HG03575 (cell line): ENCODE results near the gene C1D.
"Not testable (repeated sequence)": the region's sequence is repeated elsewhere in the genome, so short reads cannot be mapped to it uniquely, and the experiment has no call there.

Source experiments
- ATAC-seq: cut with Tn5 transposase; IDR thresholded peaks from one replicate; pipeline ENCODE4 v1.9.1; 2021; ENCODE audit not compliant: unreplicated experiment, insufficient number of reproducible peaks, low FRiP score; ENCODE audit errors: extremely low read depth

C1D gene

DNA sequence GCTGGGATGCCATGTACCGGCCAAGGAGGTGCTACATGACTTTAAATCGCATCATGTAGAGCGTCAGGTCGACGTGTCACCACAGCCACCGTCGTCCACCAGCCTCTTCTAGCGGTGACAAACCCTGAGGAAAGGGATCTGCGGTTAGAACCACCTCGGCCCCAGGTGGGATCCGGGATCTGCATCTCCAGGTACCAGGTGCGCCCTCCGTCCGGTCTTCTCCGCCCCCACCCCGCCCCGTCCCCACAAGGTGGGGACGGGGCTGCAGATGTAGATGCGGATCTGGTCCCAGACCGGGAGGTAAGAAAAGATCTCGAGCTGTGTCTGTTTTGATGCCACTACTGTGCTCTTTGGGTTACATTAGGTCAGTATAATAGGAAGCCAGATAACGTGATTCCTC is 38.4 kb downstream of the C1D start:
- no peak for ATAC-seq

DNA sequence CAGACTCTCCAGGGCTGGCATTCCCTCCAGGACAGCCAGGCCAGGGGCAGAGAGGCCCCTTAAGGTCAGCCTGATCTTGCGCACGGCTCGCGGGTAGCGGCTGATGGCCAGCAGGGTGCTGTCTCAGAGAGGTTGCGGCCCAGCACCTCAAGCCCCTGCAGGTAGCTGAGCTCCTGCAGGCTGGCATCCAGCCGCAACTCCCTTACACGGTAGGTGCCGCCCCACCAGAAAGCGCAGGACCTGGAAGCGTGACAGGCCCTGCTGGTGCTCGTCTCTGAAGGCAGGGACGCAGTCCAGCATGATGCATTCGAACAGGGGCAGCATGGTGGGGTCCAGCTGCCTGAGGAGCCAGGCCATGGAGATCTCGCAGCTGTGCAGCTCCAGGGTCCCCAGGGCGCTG is 38.9 kb downstream of the C1D start:
- ATAC-seq = no peak

DNA sequence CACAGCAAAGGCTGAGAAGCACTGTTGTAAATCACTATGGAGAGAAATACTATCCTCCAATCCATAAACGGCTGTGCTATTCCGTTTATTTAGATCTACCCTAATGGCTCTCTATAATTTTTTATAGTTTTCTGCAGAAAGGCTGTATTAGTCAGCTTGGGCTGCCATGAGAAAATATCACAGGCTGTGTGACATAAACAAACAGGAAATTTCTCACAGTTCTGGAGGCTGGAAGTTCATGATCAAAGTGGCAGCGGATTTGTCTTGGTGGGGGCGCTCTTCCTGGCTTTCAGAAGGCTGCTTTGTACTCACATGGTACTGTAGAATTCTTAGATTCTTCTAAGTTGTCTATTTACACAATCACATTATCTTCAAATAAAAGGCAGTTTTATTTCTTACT is 44.1 kb downstream of the C1D start:
- no peak for ATAC-seq

DNA sequence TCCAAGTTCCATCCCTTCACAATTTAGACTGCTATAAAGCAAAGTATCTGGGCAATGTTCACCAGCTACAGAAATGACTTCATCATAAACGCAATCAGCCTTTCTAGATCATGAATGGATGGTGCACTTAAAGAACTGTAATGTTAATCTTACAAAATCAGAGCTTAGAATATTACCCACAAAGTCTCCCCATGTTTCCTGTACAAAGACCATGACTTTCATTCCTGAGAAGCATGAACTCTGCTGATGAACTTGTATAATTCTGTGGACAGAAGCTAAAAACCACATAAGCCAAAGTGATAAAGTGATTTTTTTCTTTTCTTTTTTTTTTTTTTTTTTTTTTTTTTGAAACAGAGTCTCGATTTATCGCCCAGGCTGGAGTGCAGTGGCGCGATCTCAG is 53.3 kb downstream of the C1D start:
- ATAC-seq = no peak

DNA sequence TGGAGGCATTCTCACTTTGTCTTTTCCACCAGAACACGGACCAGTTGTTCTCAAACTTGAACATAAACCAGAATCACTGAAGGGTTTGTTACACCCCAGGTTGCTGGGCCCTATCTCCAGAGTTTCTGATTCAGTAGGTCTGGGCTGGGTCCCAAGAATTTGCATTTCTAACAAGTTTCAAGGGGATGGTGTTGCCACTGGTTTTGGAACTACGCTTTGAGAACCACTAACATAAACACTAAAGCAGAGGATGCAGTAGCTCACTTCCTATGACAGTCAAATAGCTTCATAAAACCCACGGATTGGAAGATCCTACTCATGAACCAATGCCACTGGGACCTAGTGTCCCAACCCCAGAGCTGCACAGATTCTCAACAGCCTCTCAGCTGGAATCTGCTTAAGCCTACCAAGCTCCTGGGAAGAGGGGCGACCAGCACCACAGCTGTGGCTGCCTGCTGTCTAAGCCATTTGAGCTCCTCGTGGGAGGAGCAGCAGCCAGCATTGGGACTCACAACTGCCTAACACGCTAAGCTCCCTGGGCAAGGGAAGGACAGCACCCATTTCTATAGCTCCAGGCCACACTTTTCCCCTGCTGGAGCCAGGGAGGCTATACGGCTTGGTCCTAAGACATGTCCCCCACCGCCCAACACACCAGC is 62.5 kb downstream of the C1D start:
- ATAC-seq = no peak

DNA sequence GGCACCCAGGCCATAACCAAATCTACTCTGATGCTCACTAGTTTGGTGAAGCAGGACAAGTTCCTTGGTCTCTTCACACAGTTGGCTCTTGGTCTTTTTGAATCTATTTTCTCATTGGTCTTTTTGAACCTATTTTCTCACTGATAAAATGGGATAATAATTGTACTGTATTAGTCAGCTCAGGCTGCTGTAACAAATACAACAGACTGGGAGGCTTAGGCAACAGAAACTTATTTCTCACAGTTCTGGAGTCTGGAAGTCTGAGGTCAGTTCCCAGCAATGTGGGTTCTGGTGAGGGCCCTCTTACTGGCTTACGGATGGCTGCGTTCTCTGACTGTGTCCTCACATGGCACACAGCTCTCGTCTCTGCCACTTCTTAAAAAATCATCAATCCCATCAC is 63.5 kb downstream of the C1D start:
- ATAC-seq = no peak

DNA sequence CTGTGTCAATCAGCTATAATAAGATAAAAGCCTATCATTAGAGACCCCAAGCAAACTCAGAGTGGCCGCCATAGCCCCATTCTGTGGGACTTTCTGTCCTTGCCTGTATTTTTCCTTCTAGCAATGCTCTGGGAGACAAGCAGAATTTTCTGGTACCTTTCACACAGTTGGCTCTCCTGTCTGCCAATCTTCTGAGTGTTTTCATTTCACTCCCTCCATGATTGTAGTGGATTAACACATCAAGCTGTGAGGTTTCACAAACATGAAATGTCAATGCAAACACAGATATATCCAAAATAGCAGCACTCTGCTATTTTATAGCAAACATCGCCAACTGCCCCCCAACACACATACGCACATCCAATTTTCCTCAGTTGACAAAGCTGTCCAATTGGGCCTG is 64.9 kb downstream of the C1D start:
- no peak for ATAC-seq

DNA sequence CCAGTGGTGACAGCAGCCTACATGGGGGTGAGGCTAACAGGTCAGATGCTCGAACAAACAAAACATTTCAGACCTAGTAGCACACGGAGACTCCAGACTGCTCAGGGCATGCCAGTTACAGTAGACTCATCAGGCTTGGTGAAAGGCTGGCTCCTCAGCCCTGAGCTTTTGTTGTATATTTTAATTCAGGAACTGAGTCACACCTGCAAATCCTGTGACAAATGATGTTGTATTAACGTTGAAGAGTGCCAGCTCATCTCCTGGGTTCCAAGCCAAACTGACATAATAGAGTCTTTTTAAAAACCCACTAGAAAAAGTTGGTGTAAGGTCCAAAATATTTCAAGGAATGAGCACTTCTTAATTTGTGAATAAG is 65.3 kb downstream of the C1D start:
- ATAC-seq = no peak

DNA sequence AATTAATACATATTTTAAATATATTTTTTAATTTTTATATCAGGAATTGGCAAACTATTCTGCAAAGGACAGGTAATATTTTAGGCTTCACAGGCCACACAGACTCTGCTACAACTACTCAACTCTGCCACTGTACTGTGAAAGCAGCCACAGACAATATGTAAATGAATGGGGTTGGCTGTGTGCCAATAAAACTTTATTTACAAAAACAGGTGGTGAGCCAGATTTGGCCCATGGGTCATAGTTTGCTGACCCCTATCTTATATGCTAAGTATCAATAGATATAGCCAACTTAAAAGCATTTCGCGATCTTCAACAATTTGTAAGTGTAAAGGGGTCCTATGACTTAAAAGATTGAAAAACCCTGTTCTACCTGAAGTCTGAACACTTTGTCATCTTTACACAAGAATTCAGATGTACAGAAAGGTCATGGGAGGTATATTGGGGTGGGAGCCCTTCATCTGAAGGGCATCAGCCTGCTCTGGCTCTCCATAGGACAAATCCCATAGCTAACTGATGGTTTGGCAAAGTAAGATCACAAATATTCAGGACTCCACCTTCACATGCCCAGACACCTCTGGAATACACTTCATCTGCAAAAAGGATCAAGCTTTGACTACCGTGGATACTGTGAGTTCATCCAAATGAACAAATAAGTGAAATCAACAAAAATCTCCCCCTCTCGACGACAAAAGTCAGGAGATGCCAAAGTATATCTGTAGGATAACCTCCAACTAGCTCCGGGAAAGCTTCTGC is 65.9 kb downstream of the C1D start:
- ATAC-seq = no peak

DNA sequence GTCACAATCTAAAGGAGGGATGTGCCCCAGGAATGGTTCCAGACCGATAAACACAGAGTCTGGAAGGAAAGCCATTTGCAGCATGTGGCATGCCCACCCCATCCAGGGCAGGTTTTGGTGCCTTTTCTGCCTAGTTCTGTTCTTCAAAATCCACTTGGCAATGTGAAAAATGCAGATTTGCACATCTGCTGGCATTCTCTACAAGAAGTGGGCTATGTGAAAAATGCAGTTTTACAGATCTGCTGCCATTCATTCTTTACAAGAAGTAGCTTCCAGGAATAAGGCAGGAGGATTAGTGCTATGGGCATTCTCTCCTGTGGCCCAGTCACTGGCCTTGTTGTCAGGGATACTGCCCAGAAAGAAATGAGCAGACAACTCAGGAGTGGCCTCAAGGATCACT is 68.1 kb downstream of the C1D start:
- ATAC-seq = no peak

DNA sequence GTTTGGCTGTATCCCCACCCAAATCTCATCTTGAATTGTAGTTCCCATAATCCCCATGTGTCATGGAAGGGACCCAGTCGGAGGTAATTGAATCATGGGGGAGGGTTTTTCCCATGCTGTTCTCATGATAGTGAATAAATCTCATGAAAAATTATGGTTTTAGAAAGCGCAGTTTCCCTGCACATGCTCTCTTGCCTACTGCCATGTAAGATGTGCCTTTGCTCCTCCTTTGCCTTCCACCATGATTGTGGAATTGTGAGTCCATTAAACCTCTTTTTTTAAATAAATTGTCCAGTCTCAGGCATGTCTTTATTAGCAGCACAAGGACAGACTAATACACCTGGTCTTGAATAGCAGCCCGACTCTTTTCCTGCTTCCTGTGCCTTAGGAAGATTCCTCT is 68.7 kb downstream of the C1D start:
- ATAC-seq = not testable (repeated sequence)

DNA sequence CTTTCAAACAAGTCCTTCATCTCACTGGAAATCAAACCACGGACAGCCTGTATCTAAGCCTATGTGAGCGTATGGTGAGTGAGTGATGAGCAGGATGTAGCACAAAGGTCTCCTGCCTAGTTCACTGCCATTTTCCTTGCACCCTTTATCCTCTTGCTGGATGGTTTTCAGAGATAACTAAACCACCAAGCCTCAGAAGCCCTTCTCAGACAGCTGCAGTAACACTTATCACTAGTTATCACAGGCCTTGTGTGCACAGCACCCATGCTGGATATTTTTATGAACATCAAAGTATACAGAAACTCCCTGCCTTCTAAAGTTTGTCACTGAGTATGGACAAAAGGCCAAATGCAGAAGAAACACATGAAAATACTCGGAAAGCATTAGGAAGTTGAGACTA is 69.5 kb downstream of the C1D start:
- ATAC-seq = no peak

DNA sequence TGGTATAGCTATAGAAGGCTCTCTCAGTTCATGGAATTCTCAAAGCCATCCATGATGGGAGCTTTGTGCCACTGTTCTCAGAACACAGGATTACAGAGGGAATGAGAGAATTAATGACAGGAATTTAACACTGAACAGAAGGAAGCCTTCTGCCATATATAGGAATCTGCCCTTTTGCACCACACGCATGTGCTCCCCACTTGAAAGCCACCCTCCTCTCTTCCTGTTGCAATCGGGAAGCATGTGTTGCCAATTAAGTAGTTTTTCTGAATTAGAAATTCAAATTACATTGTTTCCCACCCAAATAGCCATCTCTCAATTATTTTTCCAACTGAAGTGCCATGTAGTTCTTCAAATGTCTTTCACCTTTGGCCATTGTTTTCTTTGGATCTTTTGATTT is 71.3 kb downstream of the C1D start:
- no peak for ATAC-seq
